GM21367 (cell line): ENCODE data around the gene SH3RF3.

ENCODE experiments used
- ATAC-seq: cut with Tn5 transposase; IDR thresholded peaks from one replicate; pipeline ENCODE4 v1.9.1; 2021; ENCODE audit not compliant: unreplicated experiment

Gene SH3RF3

GRCh38 chr2:109368798-109369197 lies 239.8 kb downstream of the SH3RF3 start:
- ATAC-seq, result no peak

GRCh38 chr2:109369671-109370191 lies 240.7 kb downstream of the SH3RF3 start:
- no peak for ATAC-seq

- ATAC-seq, result no peak
These were observed 241.5 kb downstream of the SH3RF3 start for GRCh38 chr2:109370399-109371035.

- no peak for ATAC-seq
These were observed 242.6 kb downstream of the SH3RF3 start for GRCh38 chr2:109371481-109372170.

GRCh38 chr2:109372171-109372568 lies 243.2 kb downstream of the SH3RF3 start:
- ATAC-seq, result no peak

- ATAC-seq, result no peak
These were observed 243.6 kb downstream of the SH3RF3 start for GRCh38 chr2:109372614-109373013.

- no peak for ATAC-seq
These were observed 245.0 kb downstream of the SH3RF3 start for GRCh38 chr2:109373791-109374547.

- no peak for ATAC-seq
These were observed 245.6 kb downstream of the SH3RF3 start for GRCh38 chr2:109374548-109375130.

- ATAC-seq, result no peak
These were observed 246.1 kb downstream of the SH3RF3 start for GRCh38 chr2:109375131-109375561.

GRCh38 chr2:109375656-109376055 lies 246.7 kb downstream of the SH3RF3 start:
- ATAC-seq, result no peak

GRCh38 chr2:109376115-109376514 lies 247.1 kb downstream of the SH3RF3 start:
- no peak for ATAC-seq

GRCh38 chr2:109376796-109377495 lies 247.9 kb downstream of the SH3RF3 start:
- no peak for ATAC-seq

GRCh38 chr2:109377976-109378375 lies 249.0 kb downstream of the SH3RF3 start:
- ATAC-seq, result no peak

- ATAC-seq, result no peak
These were observed 249.7 kb downstream of the SH3RF3 start for GRCh38 chr2:109378682-109379081.

- ATAC-seq, result no peak
These were observed 250.5 kb downstream of the SH3RF3 start for GRCh38 chr2:109379507-109379906.

- no peak for ATAC-seq
These were observed 251.7 kb downstream of the SH3RF3 start for GRCh38 chr2:109380502-109381326.

- no peak for ATAC-seq
These were observed 252.4 kb downstream of the SH3RF3 start for GRCh38 chr2:109381327-109381820.

- no peak for ATAC-seq
These were observed 253.4 kb downstream of the SH3RF3 start for GRCh38 chr2:109382226-109382895.

- ATAC-seq, result no peak
These were observed 253.9 kb downstream of the SH3RF3 start for GRCh38 chr2:109382951-109383350.
